Neutrophil (primary cell): Measurements from ENCODE around the gene IRF2BP1.

Source experiments
- H3K27ac ChIP-seq: fragments of 200-600 bp; sonication (generic); 2 replicates; pipeline ENCODE4 v1.5.1; 2016; ENCODE audit warnings: mild to moderate bottlenecking, moderate library complexity
- H3K27me3 ChIP-seq: fragments of 200-600 bp; sonication (generic); 2 replicates; pipeline ENCODE4 v1.6.0; 2016; ENCODE audit warnings: mild to moderate bottlenecking
- H3K36me3 ChIP-seq: fragments of 200-600 bp; sonication (generic); 2 replicates; pipeline ENCODE4 v1.5.1; 2017
- H3K4me1 ChIP-seq, 2 experiments: fragments of 200-600 bp in 1 of 2; sonication (generic) in 1 of 2; 1 replicate in 1 of 2; 2 replicates in 1 of 2; pipeline versions ENCODE4 v1.5.1 to v1.6.1; 2013 to 2016; ENCODE audit warnings: low read depth in 1 of 2, low read length in 1 of 2, mild to moderate bottlenecking in 1 of 2, moderate library complexity in 1 of 2; ENCODE audit not compliant: control insufficient read depth in 1 of 2, insufficient read depth in 1 of 2
- H3K4me3 ChIP-seq, 2 experiments: fragments of 200-600 bp in 1 of 2; sonication (generic) in 1 of 2; 1 replicate in 1 of 2; 2 replicates in 1 of 2; pipeline ENCODE4 v1.5.1; 2013 to 2016; ENCODE audit warnings: low read depth in 1 of 2, low read length in 1 of 2, mild to moderate bottlenecking in 1 of 2, moderate library complexity in 1 of 2
- H3K9me3 ChIP-seq: fragments of 200-600 bp; sonication (generic); 2 replicates; pipeline ENCODE4 v1.5.1; 2016
- CTCF ChIP-seq: fragments of 200-600 bp; sonication (generic); IDR thresholded peaks from 2 replicates; pipeline ENCODE4 v1.5.1; 2016; ENCODE audit warnings: antibody characterized with exemption

The IRF2BP1 gene

GRCh38 chr19:45852145-45852750, 33.7 kb downstream of the IRF2BP1 start:
- Histone ChIP-seq H3K36me3 (peaks cover 77% of the 10 kb centered on the region), H3K27me3 (no peaks in the 10 kb centered on the region), H3K27ac (no peak overlapping the region), H3K4me3 (no peak overlapping the region), H3K9me3 (no peaks in the 10 kb centered on the region), H3K4me1 (no peaks in the 10 kb centered on the region)
- TF ChIP-seq CTCF: no peak

- Histone ChIP-seq H3K9me3 (no peaks in the 10 kb centered on the region), H3K4me1 (no peaks in the 10 kb centered on the region), H3K27ac (no peak overlapping the region), H3K4me3 (no peak overlapping the region), H3K27me3 (no peaks in the 10 kb centered on the region), H3K36me3 (peaks cover 99% of the 10 kb centered on the region)
- TF ChIP-seq CTCF: no peak
Measured at GRCh38 chr19:45848922-45849321, 37.0 kb downstream of the IRF2BP1 start.

GRCh38 chr19:45847663-45848062, 38.3 kb downstream of the IRF2BP1 start:
- Histone ChIP-seq H3K4me1 (no peaks in the 10 kb centered on the region), H3K4me3 (no peak overlapping the region), H3K27ac (no peak overlapping the region), H3K9me3 (no peaks in the 10 kb centered on the region), H3K36me3 (peaks cover 99% of the 10 kb centered on the region), H3K27me3 (no peaks in the 10 kb centered on the region)
- TF ChIP-seq CTCF: no peak

GRCh38 chr19:45842198-45842597, 43.7 kb downstream of the IRF2BP1 start:
- Histone ChIP-seq H3K4me3 (no peak overlapping the region), H3K4me1 (no peaks in the 10 kb centered on the region), H3K27me3 (no peaks in the 10 kb centered on the region), H3K36me3 (peaks cover 96% of the 10 kb centered on the region), H3K27ac (no peak overlapping the region), H3K9me3 (peaks cover 3% of the 10 kb centered on the region)
- no peak for TF ChIP-seq CTCF

GRCh38 chr19:45834970-45835369, 51.0 kb downstream of the IRF2BP1 start:
- no peaks in the 10 kb centered on the region for H3K9me3 ChIP-seq
- no peak overlapping the region for H3K27ac ChIP-seq
- H3K4me1 ChIP-seq: no peaks in the 10 kb centered on the region
- no peak overlapping the region for H3K4me3 ChIP-seq
- H3K27me3 ChIP-seq: no peaks in the 10 kb centered on the region
- TF ChIP-seq CTCF: no peak
- H3K36me3 ChIP-seq: peaks cover 94% of the 10 kb centered on the region
